GM23338 (cell line): Measurements from ENCODE around the gene OMD. TPM values are rescaled to one million over a fixed set of nuclear protein-coding genes. Genes with fewer than 3 reads are reported as not detected.

ENCODE experiments used
- polyA plus RNA-seq: library from polyadenylated mRNA; unstranded; fragments of >200 nt; fragmentation: Nextera tagmentation; extraction: Ambion mirVana; gene quantifications from 2 replicates; pipeline ENCODE4 v1.2.1, GENCODE V29; 2016
- total RNA-seq: library from RNA; depleted of rRNA; stranded (reverse); fragments of >200 nt; shearing (Covaris generic); gene quantifications from 2 replicates; pipeline ENCODE4 v1.2.3, GENCODE V29; 2014; rRNA removed

Gene OMD
- total and polyA plus RNA-seq, 2 experiments from 2014 or later = 1.1 TPM; not detected in 1

Other genes starting within 250 kb of the OMD start
- gene IARS1, start 130.8 kb downstream of the OMD start, total RNA-seq = 279 and 310 TPM in 2 replicates
- 94.6 and 105 TPM in 2 replicates for gene IARS1, start 130.8 kb downstream of the OMD start, polyA plus RNA-seq
- 26.0 and 26.6 TPM in 2 replicates for gene NOL8, start 99.1 kb downstream of the OMD start, total RNA-seq
- 34.1 and 42.7 TPM in 2 replicates for gene NOL8, start 99.1 kb downstream of the OMD start, polyA plus RNA-seq
- gene CENPP, start 98.5 kb downstream of the OMD start, total RNA-seq = 12.5 and 12.6 TPM in 2 replicates
- 8.9 and 11.0 TPM in 2 replicates for gene CENPP, start 98.5 kb downstream of the OMD start, polyA plus RNA-seq
- gene OGN, start 19.9 kb downstream of the OMD start, total RNA-seq = not detected in 2 replicates
- 2.2 and 2.5 TPM in 2 replicates for gene OGN, start 19.9 kb downstream of the OMD start, polyA plus RNA-seq
- not detected in 2 replicates for gene ASPN, start 58.0 kb upstream of the OMD start, total RNA-seq
- gene ASPN, start 58.0 kb upstream of the OMD start, polyA plus RNA-seq = 0.82 and 0.99 TPM in 2 replicates
- not detected in 2 replicates for gene ECM2, start 111.5 kb upstream of the OMD start, total RNA-seq
- 0.57 and 0.79 TPM in 2 replicates for gene ECM2, start 111.5 kb upstream of the OMD start, polyA plus RNA-seq
- gene IPPK, start 245.7 kb upstream of the OMD start, total RNA-seq = 11.8 and 17.5 TPM in 2 replicates
- gene IPPK, start 245.7 kb upstream of the OMD start, polyA plus RNA-seq = 6.0 and 6.5 TPM in 2 replicates